GM12878 (cell line): ENCODE measurements around the gene CDKN1C. TPM values are rescaled to one million over a fixed set of nuclear protein-coding genes. Genes with fewer than 3 reads are reported as not detected.

Experiments used
- ATAC-seq: fragments of 200-7000 bp; cut with Tn5 transposase; 3 replicates; pipeline ENCODE4 v1.9.1; 2020; ENCODE audit warnings: mild to moderate bottlenecking, moderate library complexity
- BruUV-seq: library from RNA; stranded (reverse); fragments of 400-500 nt; replicated peaks from 2 replicates; lab custom pipeline; 2021; lab: Mats Ljungman, UMichigan
- CTCF ChIA-PET: fragments of 300-600 bp; sonication (Branson Sonifier 250); formaldehyde crosslinking; extraction: SDS; loops from one replicate; lab custom pipeline; 2021; ENCODE audit warnings: inconsistent platforms; lab: Yijun Ruan, JAX
- POLR2A ChIA-PET: fragments of 350-600 bp; formaldehyde crosslinking; extraction: SDS; loops from one replicate; lab custom pipeline; 2021; ENCODE audit warnings: inconsistent platforms; lab: Charles Lee
- RAD21 ChIA-PET: fragments of 300-600 bp; sonication (Branson Sonifier 250); formaldehyde crosslinking; loops from one replicate; lab custom pipeline; 2023; ENCODE audit warnings: antibody characterized with exemption; ENCODE audit not compliant: unreplicated experiment; lab: Charles Lee
- SMC1A ChIA-PET: fragments of 300-600 bp; sonication (Branson Sonifier 250); formaldehyde crosslinking; loops from one replicate; lab custom pipeline; 2023; ENCODE audit not compliant: unreplicated experiment, uncharacterized antibody; lab: Charles Lee
- DNase-seq: peaks from one replicate; pipeline ENCODE4 v3.0.0-alpha.2; 2011; ENCODE audit warnings: low read depth, low spot score
- FAIRE-seq: peaks from 3 replicates; lab custom pipeline; 2011; peaks lifted over from hg19 to GRCh38; lab: Jason Lieb, UNC
- H2AFZ ChIP-seq: 2 replicates; pipeline ENCODE4 v1.6.0; 2011; ENCODE audit warnings: low read depth, low read length, control low read depth; ENCODE audit not compliant: control insufficient read depth
- H3K27ac ChIP-seq: 2 replicates; pipeline ENCODE4 v1.5.1; 2011; ENCODE audit warnings: control low read depth; ENCODE audit not compliant: control insufficient read depth, insufficient read depth
- H3K27me3 ChIP-seq, 2 experiments: replicated peaks in 1 of 2; 2 replicates each; pipeline versions ENCODE4 v1.6.0 to v1.6.1; 2011; ENCODE audit warnings: low read length in 1 of 2; ENCODE audit not compliant: control insufficient read depth in 2 of 2, insufficient read depth in 2 of 2
- H3K36me3 ChIP-seq, 2 experiments: 2 replicates each; pipeline ENCODE4 v1.5.1; 2011; ENCODE audit warnings: low read length in 1 of 2; ENCODE audit not compliant: control insufficient read depth in 2 of 2, insufficient read depth in 2 of 2
- H3K4me1 ChIP-seq: 2 replicates; pipeline ENCODE4 v1.6.1; 2011; ENCODE audit warnings: mild to moderate bottlenecking, low read length, moderate library complexity, mixed read lengths; ENCODE audit not compliant: control insufficient read depth, insufficient read depth
- H3K4me2 ChIP-seq: 2 replicates; pipeline ENCODE4 v1.6.0; 2011; ENCODE audit warnings: control low read depth; ENCODE audit not compliant: control insufficient read depth, insufficient read depth
- H3K4me3 ChIP-seq: fragments of 200-600 bp; sonication (generic); 2 replicates; pipeline ENCODE4 v1.5.1; 2016
- H3K79me2 ChIP-seq: 2 replicates; pipeline ENCODE4 v1.6.0; 2011; ENCODE audit warnings: low read length; ENCODE audit not compliant: control insufficient read depth, insufficient read depth
- H3K9ac ChIP-seq: 2 replicates; pipeline ENCODE4 v1.8.0; 2011; ENCODE audit warnings: low read length, control low read depth, mixed read lengths; ENCODE audit not compliant: control insufficient read depth, insufficient read depth
- H3K9me3 ChIP-seq: replicated peaks from 3 replicates; pipeline ENCODE4 v1.5.1; 2011; ENCODE audit warnings: mild to moderate bottlenecking, low read length; ENCODE audit not compliant: control insufficient read depth, insufficient read depth
- H4K20me1 ChIP-seq: 2 replicates; pipeline ENCODE4 v1.6.0; 2011; ENCODE audit not compliant: control insufficient read depth, insufficient read depth
- ATF7 ChIP-seq: fragments of 450-650 bp; IDR thresholded peaks from 2 replicates; pipeline ENCODE4 v1.6.1; 2016; ENCODE audit warnings: low read depth, mild to moderate bottlenecking
- BCL3 ChIP-seq: IDR thresholded peaks from 2 replicates; pipeline ENCODE4 v1.6.1; 2011; ENCODE audit warnings: borderline replicate concordance, low read depth, mild to moderate bottlenecking, moderate library complexity, low read length; ENCODE audit not compliant: insufficient read depth, poor library complexity, severe bottlenecking
- WGBS: methylation state at CpG from one replicate; pipeline ENCODE4 v1.1.6; 2016; ENCODE audit warnings: low lambda C conversion rate; ENCODE audit not compliant: insufficient replicate concordance, insufficient coverage; ENCODE audit errors: missing lambda C conversion rate; 5-methylcytosine and 5-hydroxymethylcytosine counted together
- in situ Hi-C: fragments of 300-500 bp; cut with MboI; formaldehyde crosslinking; loops from 9 replicates; pipeline ENCODE4 v1.14.3; 2018; ENCODE audit warnings: mixed read lengths
- intact Hi-C: fragments of 100-400 bp; cut with micrococcal nuclease; formaldehyde crosslinking; loops from one replicate; pipeline ENCODE4 v1.14.2; 2022; ENCODE audit not compliant: unreplicated experiment
- polyA plus RNA-seq, 11 experiments: library from polyadenylated mRNA; depleted of rRNA in 4 of 11; unstranded in 6 of 11; stranded (reverse) in 5 of 11; fragments of >200 nt; fragmentation: Nextera tagmentation in 4 of 11; fragmentation: Illumina TruSeq in 1 of 11; extraction: Ambion mirVana in 4 of 11; extraction: Trizol in 1 of 11; gene quantifications; 1 replicate in 1 of 11; 2 replicates in 10 of 11; pipeline versions ENCODE4 v1.2.1 to v1.2.3, GENCODE V29; 2011 to 2016; ENCODE audit warnings: inconsistent platforms in 2 of 11, missing spikeins in 2 of 11, low read depth in 1 of 11
- total RNA-seq, 4 experiments: library from RNA; depleted of rRNA in 3 of 4; stranded (reverse); fragments of >200 nt in 3 of 4; fragmentation: Illumina TruSeq in 1 of 4; extraction: Trizol in 1 of 4; gene quantifications; 2 replicates each; pipeline versions ENCODE4 v1.2.1 to v1.2.3, GENCODE V29; 2013 to 2021

The CDKN1C gene
- total and polyA plus RNA-seq, 10 of the 15 experiments (the other 5 are each of a cell fraction or from before 2014, with no cell fraction given) = 0.05 to 0.21 (median 0.14) TPM; not detected in 7

GRCh38 chr11:2901196-2901796, 15.7 kb upstream of the CDKN1C start:
- H3K36me3 ChIP-seq = no peaks in the 10 kb centered on the region
- intact Hi-C loops = no loop called here
- POLR2A ChIA-PET = interaction anchor here (1.7 to 2.1 kb wide), 2 partner anchors 9 to 28 kb away, joined by 6 to 8 read pairs; partner anchors contain the start of gene PHLDA2

More at GRCh38 chr11:2901196-2901796, 15.7 kb upstream of the CDKN1C start:
- Histone ChIP-seq H3K4me2 (peak overlapping the region; percentile 88), H3K9ac (peak overlapping the region; percentile 56; the same call in 1 of the 2 replicates), H3K4me1 (peaks cover 18% of the 10 kb centered on the region), H3K79me2 (no peaks in the 10 kb centered on the region; the same call in 1 of the 2 replicates), H4K20me1 (no peaks in the 10 kb centered on the region), H2AFZ (peak overlapping the region; percentile 93)
- in situ Hi-C loops = no loop called here
- no peak for ATAC-seq
- BruUV-seq = no TSS peak
- DNase-seq = no peak
- SMC1A ChIA-PET = no interaction called here
- CTCF ChIA-PET = interaction anchor here (1.1 to 4.4 kb wide), 5 partner anchors 9 to 191 kb away, joined by 3 to 28 read pairs (median 5); no protein-coding TSS in a partner anchor
- TF ChIP-seq BCL3 = peak; percentile 79
- no peak for TF ChIP-seq ATF7
- TF ChIP-seq, all 136 proteins: peak for 1
- RAD21 ChIA-PET = interaction anchor here (2.2 kb wide), 2 partner anchors 8 to 13 kb away, joined by 7 to 9 read pairs; no protein-coding TSS in a partner anchor
- no peak for FAIRE-seq
- Histone ChIP-seq H3K9me3 (no peaks in the 10 kb centered on the region; the same call in 2 of the 3 replicates), H3K4me3 (no peak overlapping the region; the same call in 1 of the 2 replicates), H3K27me3 (no peaks in the 10 kb centered on the region), H3K27ac (no peak overlapping the region)
- WGBS = 91% methylated on average over 16 of the region's 16 CpGs
